ENCODE results near the gene PDGFRB. TPM values are rescaled to one million over a fixed set of nuclear protein-coding genes. Genes with fewer than 3 reads are reported as not detected.

Gene PDGFRB
- total RNA-seq, 4 donors from 2014 or later: 171 to 354 (median 217) TPM

- H3K27me3 ChIP-seq: peaks cover 0 to 16% of the 10 kb centered on the region in 2 donors
- peak overlapping the region in 1 of 4 donors; percentile 12 for H3K4me3 ChIP-seq
- WGBS, 2 donors: 81% methylated on average over 14 of the region's 14 CpGs
- no peaks in the 10 kb centered on the region for H3K36me3 ChIP-seq
- no peak for TF ChIP-seq CTCF (IDR thresholded peaks at IDR 0.05)
- no peak for TF ChIP-seq EP300 (IDR thresholded peaks at IDR 0.05)
- no peak for TF ChIP-seq POLR2A (IDR thresholded peaks at IDR 0.05)
- DNase-seq (ENCODE audit: low spot score in 2 of 2): no peak
- H3K4me1 ChIP-seq: peaks cover 0 to 36% (median 0%) of the 10 kb centered on the region in 4 donors
- peak overlapping the region in 1 of 4 donors; percentile 81 for H3K27ac ChIP-seq
- H3K9me3 ChIP-seq: no peaks in the 10 kb centered on the region
These were observed 12.3 kb upstream of the PDGFRB start for GRCh38 chr5:150167908-150168307.

GRCh38 chr5:150167512-150167850 is 11.8 kb upstream of the PDGFRB start:
- Histone ChIP-seq H3K4me1 (peaks cover 0 to 36% (median 0%) of the 10 kb centered on the region in 4 donors), H3K9me3 (no peaks in the 10 kb centered on the region), H3K4me3 (peak overlapping the region in 1 of 4 donors; percentile 27), H3K36me3 (no peaks in the 10 kb centered on the region), H3K27ac (peak overlapping the region in 1 of 4 donors; percentile 81), H3K27me3 (peaks cover 0 to 16% of the 10 kb centered on the region in 2 donors)
- no peak for TF ChIP-seq CTCF (IDR thresholded peaks at IDR 0.05)
- no peak for TF ChIP-seq POLR2A (IDR thresholded peaks at IDR 0.05)
- WGBS, 2 donors: 75 to 87% methylated on average over 15 of the region's 15 CpGs
- no peak for DNase-seq (ENCODE audit: low spot score in 2 of 2)

GRCh38 chr5:150166650-150167511 is 11.2 kb upstream of the PDGFRB start, which contains the start of gene CDX1:
TSS of gene CDX1 (plus strand) at chr5:150166778. CDS start at chr5:150166877, 99 bp downstream.
- no peak for TF ChIP-seq POLR2A (IDR thresholded peaks at IDR 0.05)
- no peak for TF ChIP-seq EP300 (IDR thresholded peaks at IDR 0.05)
- TF ChIP-seq CTCF (IDR thresholded peaks at IDR 0.05): no peak
- peak within 1 kb of the TSS in 1 of 4 donors; percentile 81 for H3K27ac ChIP-seq
- no peaks in the 10 kb centered on the region for H3K36me3 ChIP-seq
- peak within 1 kb of the TSS in 1 of 4 donors; percentile 27 for H3K4me3 ChIP-seq
- WGBS, 2 donors: 56 to 71% methylated on average over 1 to 17 of the region's 93 CpGs
- no peak for DNase-seq (ENCODE audit: low spot score in 2 of 2)
- H3K27me3 ChIP-seq: peaks cover 0 to 16% of the 10 kb centered on the region in 2 donors
- no peaks in the 10 kb centered on the region for H3K9me3 ChIP-seq
- peaks cover 0 to 42% (median 0%) of the 10 kb centered on the region in 4 donors for H3K4me1 ChIP-seq

- TF ChIP-seq EP300 (IDR thresholded peaks at IDR 0.05) (no peak), CTCF (IDR thresholded peaks at IDR 0.05) (no peak), POLR2A (IDR thresholded peaks at IDR 0.05) (no peak)
- Histone ChIP-seq H3K27me3 (peaks cover 0 to 16% of the 10 kb centered on the region in 2 donors), H3K36me3 (no peaks in the 10 kb centered on the region), H3K4me3 (peak overlapping the region in 1 of 4 donors; percentile 27), H3K4me1 (peaks cover 0 to 49% (median 2%) of the 10 kb centered on the region in 4 donors), H3K27ac (peak overlapping the region in 1 of 4 donors; percentile 81), H3K9me3 (no peaks in the 10 kb centered on the region)
- 78 to 80% methylated on average over 25 to 27 of the region's 27 CpGs for WGBS, 2 donors
- DNase-seq (ENCODE audit: low spot score in 2 of 2): no peak
These were observed 10.5 kb upstream of the PDGFRB start for GRCh38 chr5:150166037-150166649.
